ENCODE measurements around the gene CHN2.
A peak's percentile ranks its signal among the peaks of the same experiment; 100 is the strongest.

CHN2 gene

GRCh38 chr7:29406366-29406765, 211.8 kb downstream of the CHN2 start:
- DNase-seq (ENCODE audit: low read depth) = no peak
- H3K4me3 ChIP-seq (ENCODE audit: low read depth, low read length) = no peak overlapping the region
- no peak for TF ChIP-seq CTCF (IDR thresholded peaks at IDR 0.05; ENCODE audit: control insufficient read depth, extremely low read depth, insufficient read depth)

DNA sequence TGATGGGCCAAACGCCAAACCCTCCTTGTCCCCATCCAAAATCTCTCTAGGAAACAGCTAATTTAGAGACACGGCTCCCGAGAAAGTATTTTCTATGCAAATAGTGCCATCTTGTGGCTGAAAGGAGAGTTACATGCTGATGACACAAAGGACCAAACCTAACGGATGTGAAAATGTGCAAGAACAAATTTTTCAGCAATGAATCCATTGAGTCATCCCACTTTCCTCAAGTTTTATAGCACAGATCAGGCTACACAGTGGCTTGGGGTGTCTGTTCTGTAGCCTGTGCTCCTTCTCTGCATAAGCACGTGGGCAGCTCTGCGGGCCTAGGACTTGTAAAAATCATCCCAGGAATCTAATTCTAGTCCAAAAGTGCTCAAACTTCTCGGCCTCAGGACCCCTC, 214.3 kb downstream of the CHN2 start:
- no peak overlapping the region for H3K4me3 ChIP-seq (ENCODE audit: low read depth, low read length)
- DNase-seq (ENCODE audit: low read depth) = peak; percentile 18
- peak; percentile 77 for TF ChIP-seq CTCF (IDR thresholded peaks at IDR 0.05; ENCODE audit: control insufficient read depth, extremely low read depth, insufficient read depth)

DNA sequence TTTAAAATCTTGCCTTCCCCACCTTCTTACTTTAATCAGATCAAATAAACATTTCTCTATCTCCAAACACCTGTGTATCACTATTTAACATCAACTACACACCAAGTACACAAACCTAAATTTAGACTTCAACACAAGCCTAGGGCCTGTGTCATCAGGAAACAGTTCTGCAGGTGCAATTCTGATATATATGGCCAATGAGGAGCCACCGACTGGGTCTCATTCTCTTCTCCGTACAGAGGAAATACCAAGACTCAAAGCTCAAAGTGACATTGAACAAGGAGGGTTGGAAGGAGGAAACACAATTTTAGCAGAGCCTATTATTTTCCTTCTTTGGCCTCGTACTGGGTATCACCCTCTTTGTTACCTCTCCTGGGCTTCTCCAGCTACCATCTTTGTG, 216.4 kb downstream of the CHN2 start:
- DNase-seq (ENCODE audit: low read depth) = no peak
- TF ChIP-seq CTCF (IDR thresholded peaks at IDR 0.05; ENCODE audit: control insufficient read depth, extremely low read depth, insufficient read depth) = no peak
- no peak overlapping the region for H3K4me3 ChIP-seq (ENCODE audit: low read depth, low read length)

DNA sequence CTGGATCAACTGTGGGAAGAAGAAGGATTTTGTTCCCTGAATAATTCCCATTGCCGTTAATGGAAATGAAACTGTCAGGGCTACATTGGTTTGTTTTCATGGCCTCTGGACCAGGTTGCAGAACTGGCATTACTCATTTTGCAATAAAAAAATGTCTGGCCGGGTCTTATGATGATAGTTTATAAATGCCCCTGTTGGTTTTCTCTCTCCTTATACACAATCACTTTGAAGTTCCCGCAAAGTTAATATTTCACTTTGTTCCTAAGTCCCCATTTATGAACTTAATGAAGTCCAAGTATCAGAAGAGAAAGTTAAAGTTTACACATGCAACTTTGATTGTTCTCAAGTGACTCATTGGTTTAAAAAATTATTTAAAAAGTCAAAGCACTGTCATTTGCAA, 218.3 kb downstream of the CHN2 start:
- H3K4me3 ChIP-seq (ENCODE audit: low read depth, low read length) = no peak overlapping the region
- no peak for TF ChIP-seq CTCF (IDR thresholded peaks at IDR 0.05; ENCODE audit: control insufficient read depth, extremely low read depth, insufficient read depth)
- DNase-seq (ENCODE audit: low read depth) = no peak

GRCh38 chr7:29413626-29414136, 219.1 kb downstream of the CHN2 start:
- H3K4me3 ChIP-seq (ENCODE audit: low read depth, low read length) = no peak overlapping the region
- no peak for TF ChIP-seq CTCF (IDR thresholded peaks at IDR 0.05; ENCODE audit: control insufficient read depth, extremely low read depth, insufficient read depth)
- DNase-seq (ENCODE audit: low read depth) = no peak

DNA sequence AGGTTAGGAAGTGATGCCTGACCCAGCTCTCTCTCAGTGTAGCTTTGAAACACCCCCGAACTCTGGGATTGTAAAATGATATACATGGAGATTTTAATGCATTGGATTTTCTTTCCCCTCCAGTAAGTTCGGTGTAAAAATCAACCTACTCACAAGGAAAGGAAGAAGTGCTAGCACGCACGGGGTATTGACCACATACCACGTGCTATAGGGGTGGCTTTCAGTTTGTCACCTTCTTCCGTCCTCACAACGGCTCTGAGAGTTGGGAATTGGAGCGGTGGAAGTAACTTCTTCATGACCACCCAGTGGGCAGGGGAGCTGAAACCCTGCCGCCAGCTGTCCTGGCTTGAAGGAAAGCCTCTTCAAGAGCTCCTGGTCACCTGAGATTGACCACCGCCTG, 219.6 kb downstream of the CHN2 start:
- TF ChIP-seq CTCF (IDR thresholded peaks at IDR 0.05; ENCODE audit: control insufficient read depth, extremely low read depth, insufficient read depth) = no peak
- H3K4me3 ChIP-seq (ENCODE audit: low read depth, low read length) = no peak overlapping the region
- DNase-seq (ENCODE audit: low read depth) = no peak

DNA sequence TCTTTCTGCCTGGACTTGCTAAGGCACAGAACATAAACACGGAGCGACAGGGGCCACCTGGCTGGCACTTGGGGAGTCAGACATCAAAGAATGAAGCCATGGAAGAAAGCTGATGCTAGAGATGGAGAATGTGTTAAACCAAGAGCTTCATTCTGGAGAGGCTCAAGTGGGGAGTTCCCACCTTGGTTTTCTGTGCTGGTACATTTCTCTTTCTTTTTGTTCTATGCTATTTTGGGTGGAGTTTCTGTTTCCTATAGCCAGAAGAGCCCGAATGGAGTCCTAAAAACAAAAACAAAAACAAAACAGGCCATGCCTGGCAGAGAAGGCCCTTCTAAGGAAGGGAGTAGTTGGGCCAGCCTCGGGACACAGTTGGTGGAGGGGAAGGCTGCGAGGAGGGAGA, 220.6 kb downstream of the CHN2 start:
- TF ChIP-seq CTCF (IDR thresholded peaks at IDR 0.05; ENCODE audit: control insufficient read depth, extremely low read depth, insufficient read depth) = no peak
- no peak for DNase-seq (ENCODE audit: low read depth)
- no peak overlapping the region for H3K4me3 ChIP-seq (ENCODE audit: low read depth, low read length)

Measured in LNCaP clone FGC (cell line).